ENCODE data around the gene NPHP4.

DNA sequence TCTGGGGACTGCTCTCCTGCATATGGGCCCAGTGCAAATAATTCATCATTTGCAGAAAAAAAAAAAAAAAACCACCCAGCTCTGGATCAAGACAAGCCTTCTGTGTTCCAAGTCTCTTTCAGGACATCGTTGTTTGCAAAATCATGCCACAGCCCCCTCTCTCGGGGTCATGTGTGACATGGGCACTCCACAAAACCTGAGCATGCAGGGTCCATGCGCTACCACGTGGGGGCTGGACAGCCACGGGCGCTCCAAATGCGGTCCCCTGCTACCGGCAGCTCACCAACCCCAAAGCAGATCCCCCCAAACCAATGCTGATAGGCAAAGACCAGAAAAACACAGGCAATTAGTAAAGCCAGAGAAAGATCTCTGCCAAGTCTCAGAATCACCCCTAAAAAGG lies 17.6 kb downstream of the NPHP4 start:
- TF ChIP-seq, protein P1, sequence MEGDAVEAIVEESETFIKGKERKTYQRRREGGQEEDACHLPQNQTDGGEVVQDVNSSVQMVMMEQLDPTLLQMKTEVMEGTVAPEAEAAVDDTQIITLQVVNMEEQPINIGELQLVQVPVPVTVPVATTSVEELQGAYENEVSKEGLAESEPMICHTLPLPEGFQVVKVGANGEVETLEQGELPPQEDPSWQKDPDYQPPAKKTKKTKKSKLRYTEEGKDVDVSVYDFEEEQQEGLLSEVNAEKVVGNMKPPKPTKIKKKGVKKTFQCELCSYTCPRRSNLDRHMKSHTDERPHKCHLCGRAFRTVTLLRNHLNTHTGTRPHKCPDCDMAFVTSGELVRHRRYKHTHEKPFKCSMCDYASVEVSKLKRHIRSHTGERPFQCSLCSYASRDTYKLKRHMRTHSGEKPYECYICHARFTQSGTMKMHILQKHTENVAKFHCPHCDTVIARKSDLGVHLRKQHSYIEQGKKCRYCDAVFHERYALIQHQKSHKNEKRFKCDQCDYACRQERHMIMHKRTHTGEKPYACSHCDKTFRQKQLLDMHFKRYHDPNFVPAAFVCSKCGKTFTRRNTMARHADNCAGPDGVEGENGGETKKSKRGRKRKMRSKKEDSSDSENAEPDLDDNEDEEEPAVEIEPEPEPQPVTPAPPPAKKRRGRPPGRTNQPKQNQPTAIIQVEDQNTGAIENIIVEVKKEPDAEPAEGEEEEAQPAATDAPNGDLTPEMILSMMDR (IDR thresholded peaks at IDR 0.05) = no peak
- no peak for TF ChIP-seq POLR2A (IDR thresholded peaks at IDR 0.05)

All from right lobe of liver (tissue), 4 donors.